Esophagus muscularis mucosa (tissue), 3 donors: ENCODE results near the gene RHOT2.

Source experiments
- CTCF ChIP-seq, 3 experiments: fragments of 200-600 bp in 2 of 3; fragments of 450-650 bp in 1 of 3; sonication (generic) in 2 of 3; IDR thresholded peaks; one replicate each; pipeline ENCODE4 v1.5.1; 2017 to 2019; ENCODE audit warnings: antibody characterized with exemption in 3 of 3, mild to moderate bottlenecking in 2 of 3, moderate library complexity in 1 of 3
- POLR2A ChIP-seq: fragments of 450-650 bp; IDR thresholded peaks from one replicate; pipeline ENCODE4 v1.6.1; 2017; ENCODE audit warnings: antibody characterized with exemption, moderate library complexity, mild to moderate bottlenecking, low read depth

- TF ChIP-seq POLR2A (no peak), CTCF (IDR thresholded peaks at IDR 0.05) (no peak)
Measured at GRCh38 chr16:686459-687260, 18.7 kb downstream of the RHOT2 start.
